Activated CD8-positive, alpha-beta memory T cell treated with anti-CD3 and anti-CD28 coated beads for 48 hours (primary cell): ENCODE measurements around the gene SLC25A52.
"Not testable (repeated sequence)": the region's sequence is repeated elsewhere in the genome, so short reads cannot be mapped to it uniquely, and the experiment has no call there.

Source experiments
- DNase-seq, 3 experiments: peaks; one replicate each; pipeline ENCODE4 v3.0.0-alpha.2; 2020; ENCODE audit warnings: low read depth in 2 of 3, low spot score in 2 of 3

The SLC25A52 gene

DNA sequence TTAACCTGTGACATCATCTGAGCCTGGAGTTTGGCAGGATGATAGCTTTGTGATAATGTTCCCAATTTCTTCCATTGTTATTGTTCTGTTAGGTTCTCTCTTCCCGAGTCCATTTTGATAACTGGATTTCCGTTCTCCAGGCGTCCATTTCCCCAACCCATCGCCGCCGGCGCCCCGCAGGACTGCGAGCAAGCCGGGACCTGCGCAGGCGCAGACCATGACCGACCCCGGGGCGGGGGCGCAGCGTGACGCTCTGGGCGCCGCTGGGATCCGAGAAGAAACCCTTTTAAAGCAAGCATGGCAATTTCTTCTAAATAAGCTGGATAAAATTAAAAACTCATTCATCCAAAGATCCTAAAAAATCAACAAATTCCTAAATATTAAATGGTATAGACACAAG, at the start of gene SLC25A52:
SLC25A52 (minus strand) TSS at position 186 of the 400 bp plus-strand sequence. CDS start 219 bp downstream, outside the sequence.
- DNase-seq: no peak

GRCh38 chr18:31809049-31809448, 48.4 kb upstream of the SLC25A52 start:
- DNase-seq: not testable (repeated sequence)

DNA sequence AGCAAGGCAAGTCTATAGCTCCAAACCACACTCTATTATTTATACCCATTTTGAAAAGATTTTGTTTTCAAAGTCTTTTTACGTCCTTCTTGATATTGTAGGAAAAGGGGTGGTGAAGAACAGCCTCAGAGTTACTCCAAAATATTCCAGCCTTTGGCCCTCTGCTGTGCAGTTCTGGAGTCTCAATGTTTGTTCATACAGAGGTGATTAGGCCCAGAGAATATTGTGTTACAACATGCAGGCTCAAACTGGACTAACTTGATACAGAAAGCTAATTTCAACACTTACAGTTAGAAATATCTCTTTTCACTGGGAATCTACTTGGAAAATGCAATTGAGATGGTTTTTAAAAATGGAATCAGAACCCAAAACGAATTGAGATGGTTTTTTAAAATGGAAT, 40.4 kb upstream of the SLC25A52 start:
- no peak for DNase-seq

DNA sequence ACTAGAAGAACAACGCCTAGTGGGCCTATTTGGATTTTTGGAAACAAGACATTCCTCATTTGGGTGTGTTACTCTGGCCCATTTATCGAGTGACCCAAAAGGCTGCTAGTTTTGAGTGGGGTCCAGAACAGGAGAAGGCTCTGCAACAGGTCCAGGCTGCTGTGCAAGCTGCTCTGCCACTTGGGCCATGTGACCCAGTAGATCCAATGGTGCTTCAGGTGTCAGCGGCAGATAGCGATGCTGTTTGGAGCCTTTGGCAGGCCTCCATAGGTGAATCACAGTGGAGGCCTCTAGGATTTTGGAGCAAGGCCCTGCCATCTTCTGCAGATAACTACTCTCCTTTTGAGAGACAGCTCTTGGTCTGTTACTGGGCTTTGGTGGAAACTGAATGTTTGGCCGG, 38.6 kb upstream of the SLC25A52 start:
- not testable (repeated sequence) for DNase-seq

GRCh38 chr18:31798399-31798798, 37.7 kb upstream of the SLC25A52 start:
- no peak for DNase-seq

DNA sequence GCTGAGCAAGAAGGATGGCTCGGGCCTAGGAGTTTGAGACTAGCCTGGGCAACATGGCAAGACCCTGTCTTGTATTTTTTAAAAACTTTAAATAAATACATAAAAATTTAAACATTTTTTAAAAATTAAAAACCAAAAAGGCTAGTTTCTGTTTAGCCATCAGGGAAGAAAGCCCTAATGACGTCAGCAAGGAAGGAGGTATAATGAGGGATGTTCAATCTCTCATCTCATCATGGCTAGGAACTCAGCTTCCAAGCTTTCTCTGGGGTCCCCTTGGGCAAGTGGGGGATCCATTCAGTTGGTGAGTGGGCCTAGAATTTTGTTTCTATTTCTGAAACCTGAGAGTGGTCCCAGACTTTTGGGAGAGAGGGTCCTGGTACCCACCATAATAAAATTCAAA, 35.1 kb upstream of the SLC25A52 start:
- DNase-seq: no peak

- DNase-seq: no peak
Observed at GRCh38 chr18:31793531-31793930, 32.9 kb upstream of the SLC25A52 start.

- no peak for DNase-seq
Observed at GRCh38 chr18:31792580-31792911, 31.9 kb upstream of the SLC25A52 start.

- no peak for DNase-seq
Observed at GRCh38 chr18:31791817-31792579, 31.3 kb upstream of the SLC25A52 start.

DNA sequence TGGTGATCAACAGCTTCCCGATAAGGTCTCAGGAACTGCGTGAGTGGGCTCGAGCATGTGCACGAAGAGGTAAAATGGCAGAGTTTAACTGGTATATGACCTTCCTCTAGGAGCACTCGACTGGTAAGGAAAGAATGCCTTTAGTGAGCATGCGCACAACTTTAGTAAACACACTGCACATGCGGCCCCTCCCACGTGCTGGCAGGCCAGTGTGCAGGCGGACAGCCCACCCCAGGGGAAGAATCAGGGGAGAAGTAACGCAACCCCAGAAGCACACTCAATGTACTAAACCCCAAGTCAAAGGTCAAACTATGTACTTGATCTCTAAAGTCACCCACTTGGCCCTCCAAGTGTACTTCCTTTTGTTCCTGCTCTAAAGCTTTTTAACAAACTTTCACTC, 28.7 kb upstream of the SLC25A52 start:
- no peak for DNase-seq

DNA sequence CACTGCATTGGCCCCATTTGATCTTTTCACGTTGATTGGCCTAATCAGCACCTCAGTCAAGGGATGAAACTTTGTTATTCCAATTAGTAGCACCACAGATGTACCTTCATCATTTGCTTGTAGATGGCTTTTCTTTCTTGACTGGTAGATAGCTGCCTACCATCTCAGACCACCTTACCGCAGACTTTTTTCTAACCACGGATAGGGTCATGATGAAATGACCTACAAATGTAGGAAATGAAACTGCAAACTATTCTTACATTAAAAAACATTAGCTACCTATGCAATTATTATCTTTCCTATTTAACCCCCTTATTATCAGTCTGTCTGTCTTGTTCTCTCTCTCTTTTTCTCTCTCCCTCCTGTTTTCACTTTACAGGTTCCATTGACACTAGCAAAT, 22.4 kb upstream of the SLC25A52 start:
- DNase-seq: no peak

- no peak for DNase-seq
Observed at GRCh38 chr18:31778391-31778950, 17.8 kb upstream of the SLC25A52 start.

- DNase-seq: no peak
Observed at GRCh38 chr18:31776093-31776492, 15.4 kb upstream of the SLC25A52 start.

DNA sequence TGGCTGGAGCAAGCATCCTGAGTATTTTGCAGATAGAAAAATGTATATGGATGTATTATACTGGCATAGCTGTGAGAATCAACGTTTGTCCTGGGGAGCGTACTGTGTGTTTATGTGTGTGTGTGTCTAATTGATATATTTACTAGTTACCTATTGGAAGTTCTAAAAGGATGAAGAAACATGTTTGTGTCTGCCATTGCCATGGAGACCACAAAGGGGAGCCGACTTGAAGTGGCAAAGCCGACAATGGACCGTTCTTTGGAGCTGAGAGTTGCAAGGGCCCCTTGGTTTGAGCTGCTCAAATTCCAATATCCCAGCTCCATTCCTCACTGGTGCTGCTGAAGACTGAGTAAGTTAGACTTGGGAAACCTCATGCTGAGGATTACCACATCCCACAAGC, 14.3 kb upstream of the SLC25A52 start:
- no peak for DNase-seq

DNA sequence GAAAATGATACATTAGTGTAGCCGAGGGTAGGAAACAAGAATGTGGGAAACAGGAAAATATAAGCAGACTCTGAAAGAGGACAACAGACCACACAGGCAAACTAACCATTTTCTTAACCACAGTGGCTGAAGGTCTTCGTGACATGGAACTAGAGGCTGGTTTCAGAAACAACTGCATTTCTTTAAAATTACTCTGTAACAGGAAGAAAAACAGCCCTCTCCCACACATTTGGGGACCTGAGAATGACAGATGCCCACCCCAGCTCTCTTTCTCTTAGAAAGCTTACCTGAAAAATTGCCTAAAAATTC, 13.8 kb upstream of the SLC25A52 start:
- no peak for DNase-seq

DNA sequence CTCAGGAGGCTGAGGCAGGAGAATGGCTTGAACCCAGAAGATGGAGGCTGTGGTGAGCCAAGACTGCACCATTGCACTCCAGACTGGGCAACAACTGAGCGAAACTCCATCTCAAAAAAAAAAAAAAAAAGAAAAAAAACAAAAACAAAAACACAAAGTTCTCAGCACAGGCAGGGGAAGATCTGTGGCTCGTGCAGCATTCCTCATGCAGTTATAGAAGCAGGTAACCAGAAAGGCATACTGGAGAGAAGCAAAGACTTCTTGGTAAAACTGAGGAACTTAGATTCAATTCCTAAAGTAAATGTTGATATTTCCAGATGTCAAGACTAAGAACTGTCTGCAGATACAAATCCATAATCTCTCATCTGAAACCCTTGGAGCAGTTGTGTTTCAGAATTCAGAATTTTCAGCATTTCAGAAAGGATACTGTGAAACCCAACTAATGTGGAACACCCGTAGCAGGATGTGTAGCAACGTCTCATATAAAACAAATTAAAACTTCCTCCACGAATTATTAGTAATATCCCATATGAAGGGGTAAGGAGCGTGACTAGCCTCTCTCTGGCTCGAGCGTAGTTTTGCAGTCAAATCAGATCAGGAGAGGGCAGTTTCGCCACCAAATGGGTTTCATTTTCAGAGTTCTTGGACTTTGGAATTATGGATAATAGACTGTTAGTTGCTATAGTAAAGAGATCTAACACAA, 13.2 kb upstream of the SLC25A52 start:
- DNase-seq: no peak

GRCh38 chr18:31772699-31773098, 12.0 kb upstream of the SLC25A52 start:
- DNase-seq: no peak

- no peak for DNase-seq
Observed at GRCh38 chr18:31750273-31750672, 10.4 kb downstream of the SLC25A52 start.

DNA sequence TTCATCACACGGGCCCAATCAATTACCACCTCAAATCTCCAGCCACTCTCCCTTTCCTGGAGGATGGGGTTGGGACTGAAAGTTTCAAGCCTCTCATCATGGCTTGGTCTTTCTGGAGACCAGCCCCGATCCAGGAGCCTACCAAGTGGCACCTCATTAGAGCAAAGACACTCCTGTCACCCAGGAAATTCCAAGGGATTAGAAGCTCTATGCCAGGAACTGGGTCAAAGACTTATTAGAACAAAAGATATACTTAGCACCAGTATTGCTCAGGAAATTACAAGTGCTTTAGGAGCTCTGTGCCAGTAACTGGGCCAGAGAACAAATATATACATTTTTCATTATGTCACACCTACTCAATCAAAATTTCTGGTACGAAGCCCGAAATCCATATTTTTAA, 14.3 kb downstream of the SLC25A52 start:
- DNase-seq: no peak

DNA sequence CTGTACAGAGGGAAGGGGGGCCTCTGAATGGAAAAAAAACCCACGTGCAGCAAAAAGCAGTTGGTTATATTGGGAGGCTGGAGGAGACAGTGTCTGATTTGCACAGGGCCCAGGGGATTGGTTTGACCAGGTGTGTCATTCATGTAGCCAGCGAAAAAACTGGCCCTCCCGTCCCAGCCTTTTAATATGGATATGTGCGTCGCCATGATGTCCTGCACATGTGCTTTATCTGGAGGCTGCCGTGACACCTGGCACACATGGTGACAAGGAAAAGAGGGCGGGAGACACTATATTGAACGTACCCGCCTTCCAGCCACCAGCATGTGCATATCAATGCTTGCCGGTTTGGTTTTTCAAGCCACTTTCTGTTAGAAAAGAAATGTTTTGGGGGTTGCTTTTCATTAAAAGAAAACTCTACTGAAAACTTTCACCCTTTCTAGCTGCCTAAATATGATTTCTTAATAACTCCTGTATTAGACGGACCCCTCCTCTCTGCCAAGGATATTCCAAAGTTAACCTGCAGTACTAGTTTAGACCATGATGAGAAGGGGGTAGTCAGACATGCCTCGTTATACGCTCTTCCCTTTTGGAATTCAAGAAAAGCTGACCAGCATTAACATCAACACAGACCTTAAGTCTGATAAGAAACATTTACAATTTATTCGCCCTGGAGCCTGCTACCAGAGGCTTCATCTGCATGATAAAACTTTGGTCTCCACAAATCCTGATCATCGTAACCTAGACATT, 16.2 kb downstream of the SLC25A52 start:
- no peak for DNase-seq

- not testable (repeated sequence) for DNase-seq
Observed at GRCh38 chr18:31743600-31743999, 17.1 kb downstream of the SLC25A52 start.
